GM20000 (cell line): Measurements from ENCODE around the gene SZRD1.

Experiments used
- DNase-seq: peaks from one replicate; pipeline ENCODE4 v3.0.0; 2012; ENCODE audit warnings: low spot score
- TF ChIP-seq, protein P1 (sequence below): IDR thresholded peaks from 2 replicates; pipeline ENCODE4 v1.5.1; 2012; ENCODE audit warnings: mild to moderate bottlenecking, control low read depth; ENCODE audit errors: extremely low read depth, missing control alignments

Gene SZRD1

DNA sequence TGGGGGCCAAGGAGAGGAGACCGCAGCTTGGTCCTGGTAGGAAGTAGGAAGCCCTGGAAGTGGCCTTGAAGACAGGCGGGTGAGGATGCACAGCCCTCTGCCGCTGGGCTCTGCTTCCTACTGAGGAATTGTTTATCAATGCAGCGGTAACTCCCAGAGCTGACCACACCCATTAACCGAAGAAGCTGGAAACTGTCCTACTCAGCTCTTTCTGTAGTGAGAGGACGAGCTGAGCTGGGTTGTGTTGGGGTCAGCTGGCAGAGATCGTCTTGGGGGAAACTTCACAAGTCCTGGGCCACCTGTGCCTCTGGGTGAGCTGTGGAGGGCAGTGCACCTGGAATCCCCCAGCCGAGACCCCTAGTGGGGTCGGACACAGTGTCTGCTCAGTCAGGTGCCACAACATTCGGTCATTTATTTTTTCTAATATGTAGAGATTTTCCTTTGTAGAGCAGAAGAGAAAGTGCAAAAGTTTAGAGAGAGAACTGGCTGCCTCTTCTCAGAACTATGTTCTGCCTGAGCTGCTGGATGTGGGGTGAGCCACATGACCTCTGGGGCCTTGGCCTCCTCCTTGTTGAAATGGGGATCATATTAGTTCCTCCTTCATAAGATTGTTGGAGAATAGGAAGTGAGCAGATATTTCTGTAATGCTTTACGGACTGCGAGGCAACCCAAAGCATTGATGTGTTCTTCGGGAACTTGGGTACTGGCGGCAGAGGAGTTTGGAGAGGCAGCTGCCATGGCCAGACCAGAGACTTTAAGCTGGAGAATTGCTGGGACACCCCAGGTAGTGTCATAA lies 77.1 kb downstream of the SZRD1 start:
- no peak for DNase-seq
- TF ChIP-seq, protein P1, sequence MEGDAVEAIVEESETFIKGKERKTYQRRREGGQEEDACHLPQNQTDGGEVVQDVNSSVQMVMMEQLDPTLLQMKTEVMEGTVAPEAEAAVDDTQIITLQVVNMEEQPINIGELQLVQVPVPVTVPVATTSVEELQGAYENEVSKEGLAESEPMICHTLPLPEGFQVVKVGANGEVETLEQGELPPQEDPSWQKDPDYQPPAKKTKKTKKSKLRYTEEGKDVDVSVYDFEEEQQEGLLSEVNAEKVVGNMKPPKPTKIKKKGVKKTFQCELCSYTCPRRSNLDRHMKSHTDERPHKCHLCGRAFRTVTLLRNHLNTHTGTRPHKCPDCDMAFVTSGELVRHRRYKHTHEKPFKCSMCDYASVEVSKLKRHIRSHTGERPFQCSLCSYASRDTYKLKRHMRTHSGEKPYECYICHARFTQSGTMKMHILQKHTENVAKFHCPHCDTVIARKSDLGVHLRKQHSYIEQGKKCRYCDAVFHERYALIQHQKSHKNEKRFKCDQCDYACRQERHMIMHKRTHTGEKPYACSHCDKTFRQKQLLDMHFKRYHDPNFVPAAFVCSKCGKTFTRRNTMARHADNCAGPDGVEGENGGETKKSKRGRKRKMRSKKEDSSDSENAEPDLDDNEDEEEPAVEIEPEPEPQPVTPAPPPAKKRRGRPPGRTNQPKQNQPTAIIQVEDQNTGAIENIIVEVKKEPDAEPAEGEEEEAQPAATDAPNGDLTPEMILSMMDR = no peak

DNA sequence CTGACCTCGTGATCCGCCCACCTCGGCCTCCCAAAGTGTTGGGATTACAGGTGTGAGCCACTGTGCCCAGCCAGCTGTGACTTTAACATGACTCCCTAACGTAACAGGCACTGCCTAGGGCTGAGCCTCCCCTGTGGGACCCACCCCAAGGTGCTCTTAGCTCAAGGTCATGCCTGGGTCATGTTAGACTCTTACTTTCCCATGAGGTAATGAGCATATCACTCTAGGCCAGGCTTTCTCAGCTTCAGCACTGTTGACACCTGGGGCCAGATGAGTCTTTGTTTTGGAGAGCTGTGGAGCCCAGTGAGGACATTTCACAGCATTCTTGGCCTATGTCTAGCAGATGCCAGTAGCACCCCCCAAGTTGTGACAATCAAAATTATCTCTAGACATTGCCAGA lies 78.0 kb downstream of the SZRD1 start:
- no peak for DNase-seq
- TF ChIP-seq, protein P1 = no peak

DNA sequence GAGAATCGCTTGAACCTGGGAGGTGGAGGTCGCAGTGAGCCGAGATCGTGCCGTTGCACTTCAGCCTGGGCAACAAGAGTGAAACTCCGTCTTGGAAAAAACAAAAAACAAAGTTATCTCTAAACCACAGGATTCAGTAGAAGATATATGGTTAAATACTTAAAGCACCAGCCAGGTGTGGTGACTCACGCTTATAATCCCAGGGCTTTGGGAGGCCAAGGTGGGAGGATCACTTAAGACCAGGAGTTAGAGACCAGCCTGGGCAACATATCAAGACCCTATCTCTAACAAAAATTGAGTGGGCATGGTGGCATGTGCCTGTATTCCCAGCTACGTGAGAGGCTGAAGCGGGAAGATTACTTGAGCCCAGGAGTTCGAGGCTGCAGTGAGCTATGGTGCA lies 79.1 kb downstream of the SZRD1 start:
- DNase-seq = no peak
- TF ChIP-seq, protein P1 = no peak

DNA sequence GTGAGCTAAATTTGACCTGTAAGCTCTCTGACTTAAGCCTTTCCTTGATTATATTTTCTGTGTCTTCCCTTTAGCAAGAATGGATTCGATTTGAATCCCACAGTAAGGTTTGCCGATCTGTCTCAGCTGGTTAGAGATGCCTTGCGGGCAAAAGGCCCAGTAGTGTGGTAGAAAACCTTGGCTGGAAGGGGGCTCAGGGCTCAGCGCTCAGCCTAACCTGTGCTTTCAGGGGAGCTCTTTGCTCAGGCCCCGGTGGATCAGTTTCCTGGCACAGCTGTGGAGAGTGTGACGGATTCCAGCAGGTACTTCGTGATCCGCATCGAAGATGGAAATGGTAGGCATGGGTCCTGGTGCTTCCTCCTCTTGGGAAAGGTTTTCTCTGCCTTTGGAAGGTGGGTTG lies 80.6 kb downstream of the SZRD1 start:
- no peak for DNase-seq
- TF ChIP-seq, protein P1 = no peak
